Hematopoietic multipotent progenitor cell treated with erythropoietin and hydrocortisone succinate and interleukin-3 and kit ligand, for 15 days (in vitro differentiated cells): Measurements from ENCODE around the gene COBLL1.

Experiments used
- DNase-seq: peaks from one replicate; pipeline ENCODE4 v3.0.0-alpha.2; 2015; ENCODE audit warnings: low spot score

Gene COBLL1

DNA sequence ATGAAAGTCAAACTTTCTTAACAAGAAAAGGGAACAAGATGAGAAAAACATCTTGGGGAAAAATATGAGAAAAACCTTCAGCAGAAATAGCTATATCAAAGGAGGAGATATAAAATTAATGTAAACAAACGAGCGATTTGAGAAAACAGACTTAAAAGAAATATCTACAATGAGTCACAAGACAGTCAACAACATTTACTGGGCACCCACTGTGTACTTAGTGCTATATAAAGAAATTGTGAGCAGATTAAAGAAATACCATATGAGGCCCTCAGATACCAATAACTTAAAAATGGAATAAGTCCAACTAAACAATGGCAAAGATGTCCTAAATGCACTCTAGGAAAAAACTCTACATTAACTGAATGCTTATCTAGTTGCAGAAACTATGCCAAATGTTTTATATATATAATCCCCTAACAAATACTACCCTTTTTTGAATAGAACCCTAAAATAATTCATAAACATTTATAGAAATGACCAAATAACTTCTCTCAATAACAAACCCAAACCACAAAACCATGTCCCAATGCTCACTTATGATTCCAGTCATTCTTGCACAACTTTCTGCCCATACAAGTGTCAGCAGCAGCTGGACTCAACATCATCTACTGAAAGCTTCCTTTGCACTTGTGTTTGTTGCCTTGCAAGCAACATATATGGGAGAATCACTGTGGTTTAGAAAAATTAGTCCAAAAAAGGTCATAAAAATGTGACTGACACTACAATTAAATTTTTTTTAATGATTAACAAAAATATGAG lies 83.5 kb downstream of the COBLL1 start:
- DNase-seq = no peak

DNA sequence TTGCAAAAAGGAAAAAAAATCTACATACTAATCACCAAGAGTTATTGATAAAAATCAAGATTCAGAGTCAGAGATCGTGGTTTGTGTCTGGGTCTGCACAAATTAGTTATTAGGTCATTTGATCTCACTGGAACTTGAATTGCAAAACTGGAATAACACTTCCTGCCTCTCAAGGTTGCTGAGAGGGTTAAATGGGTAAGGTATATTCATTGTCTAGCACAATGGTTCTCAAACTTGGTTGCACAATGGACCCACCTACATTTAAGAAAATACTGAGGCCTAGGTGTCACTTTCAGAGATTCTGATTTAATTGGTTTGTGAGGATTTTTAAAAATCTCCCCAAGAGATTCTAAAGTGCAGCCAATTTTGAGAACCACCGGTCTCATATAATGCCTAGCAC lies 84.8 kb downstream of the COBLL1 start:
- no peak for DNase-seq

DNA sequence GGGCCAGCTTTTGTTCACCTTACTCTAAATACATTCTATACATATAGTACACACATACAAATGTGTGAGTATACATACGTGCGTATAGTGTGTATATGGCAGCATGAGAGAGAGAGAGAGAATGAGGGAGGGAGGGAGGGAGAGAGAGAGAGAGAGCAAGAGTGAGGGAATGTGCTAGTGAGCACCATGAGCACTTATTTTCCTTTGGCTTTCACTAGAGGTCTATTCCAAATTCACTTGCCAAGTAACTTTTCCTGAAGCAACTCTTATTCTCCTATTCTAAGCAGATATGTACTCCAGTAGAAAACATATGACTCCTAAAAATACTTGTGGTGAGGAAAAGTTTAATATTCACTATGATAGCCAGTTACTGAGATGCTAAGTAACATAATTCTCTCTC lies 85.7 kb downstream of the COBLL1 start:
- no peak for DNase-seq

DNA sequence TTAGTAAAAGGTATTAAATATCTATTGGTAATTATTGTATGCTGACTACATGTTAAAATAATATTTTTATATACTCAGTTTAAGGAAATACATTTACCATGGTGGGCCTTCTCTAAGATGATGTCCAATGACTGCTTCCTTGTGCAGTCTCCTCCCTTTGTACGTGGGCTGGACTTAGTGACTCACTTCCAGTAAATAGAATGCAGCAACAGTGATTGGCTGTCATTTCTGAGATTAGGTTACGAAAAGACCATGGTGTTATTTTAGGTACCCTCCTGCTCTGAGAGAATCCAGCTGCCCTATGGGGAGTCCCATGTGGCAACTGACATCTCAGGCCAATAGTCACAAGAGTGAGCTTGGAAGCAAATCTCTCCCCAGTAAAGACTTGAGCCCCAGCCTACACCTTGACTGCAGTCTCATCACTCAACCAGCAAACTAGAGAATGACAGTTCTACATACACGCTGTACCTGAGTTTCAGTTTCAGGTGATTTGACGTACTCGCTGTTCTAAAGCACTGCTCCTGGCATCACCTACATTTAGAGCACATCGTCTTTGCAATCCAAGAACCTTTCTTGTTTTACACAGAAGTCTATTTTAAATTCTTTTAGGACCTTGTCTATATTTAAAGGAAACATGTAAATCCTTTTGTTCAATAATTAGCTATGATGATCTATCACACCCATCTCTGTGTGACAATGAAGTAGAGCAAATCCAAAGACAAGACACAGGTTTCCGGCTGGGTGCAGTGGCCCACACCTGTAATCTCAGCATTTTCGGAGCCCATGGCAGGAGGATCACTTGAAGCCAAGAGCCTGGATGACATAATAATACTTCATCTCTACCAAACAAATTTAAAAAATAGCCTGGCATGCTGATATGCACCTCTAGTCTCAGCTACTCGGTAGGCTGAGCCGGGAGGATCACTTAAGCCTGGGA lies 87.2 kb downstream of the COBLL1 start:
- DNase-seq = no peak

DNA sequence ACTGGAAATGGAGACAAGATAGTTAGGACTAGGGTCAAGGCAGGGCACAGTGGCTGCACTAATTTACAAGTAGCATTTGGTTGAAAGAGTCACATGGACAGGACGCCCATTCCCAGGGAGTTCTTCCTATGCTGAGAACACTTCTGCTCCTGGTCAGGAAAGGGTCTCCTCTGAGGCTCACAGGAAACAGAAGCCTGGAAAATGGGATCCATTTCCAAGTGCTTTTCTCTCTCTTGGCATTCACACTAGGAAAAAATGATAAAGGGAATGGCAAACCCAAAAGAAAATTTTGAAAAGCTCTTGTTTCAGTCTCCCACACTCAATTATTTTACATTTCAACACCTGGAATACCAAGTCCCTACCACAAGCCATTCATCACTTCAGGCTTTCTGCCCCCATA lies 88.7 kb downstream of the COBLL1 start:
- DNase-seq = no peak

DNA sequence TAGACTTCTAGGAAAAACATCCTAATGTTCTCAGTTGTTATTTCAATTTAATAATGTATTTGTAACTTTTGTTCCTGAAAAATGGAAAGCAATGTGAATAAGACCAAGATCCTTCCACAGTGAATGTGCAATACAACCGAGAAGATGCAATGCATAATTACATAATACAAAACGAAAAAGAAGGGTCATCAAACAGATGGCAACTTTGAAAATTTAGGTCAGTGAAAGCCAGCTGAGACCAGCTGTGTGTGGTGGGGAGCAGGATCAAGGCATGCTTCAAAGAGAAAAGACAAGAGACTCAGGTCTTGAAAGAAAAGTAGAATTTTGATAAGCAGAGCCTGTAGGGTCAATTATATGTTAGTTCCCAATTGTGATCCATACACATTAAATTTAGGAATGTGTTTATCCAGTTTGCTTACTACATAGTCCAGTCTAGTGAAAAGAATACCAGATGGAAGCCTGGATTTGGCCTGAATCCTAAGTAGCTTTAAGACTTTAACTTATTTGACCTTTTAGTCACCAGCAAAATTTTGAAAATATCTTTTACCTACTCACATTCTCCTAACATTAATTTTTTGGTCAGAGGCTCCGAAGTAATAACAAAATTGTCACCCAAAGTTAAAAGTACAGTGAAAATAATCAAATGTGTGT lies 93.7 kb downstream of the COBLL1 start:
- DNase-seq = no peak

DNA sequence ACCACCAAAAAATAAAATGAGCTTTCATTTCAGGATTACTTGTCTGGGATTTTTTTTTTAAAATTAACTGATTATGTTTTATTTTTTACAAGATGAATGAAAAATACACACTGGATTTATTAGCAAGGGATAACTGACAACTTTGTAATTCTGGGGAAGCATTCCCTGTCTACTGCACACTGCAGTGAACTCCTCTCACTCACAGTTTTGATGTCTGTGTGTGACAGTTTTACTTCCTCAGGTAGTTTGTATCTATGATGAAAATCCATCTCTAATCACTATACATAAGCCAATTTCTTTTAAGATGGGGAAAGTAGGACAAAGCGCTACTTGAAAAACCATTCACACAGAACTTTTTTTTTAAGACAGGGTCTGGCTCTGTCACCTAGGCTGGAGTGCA lies 94.5 kb downstream of the COBLL1 start:
- DNase-seq = no peak

DNA sequence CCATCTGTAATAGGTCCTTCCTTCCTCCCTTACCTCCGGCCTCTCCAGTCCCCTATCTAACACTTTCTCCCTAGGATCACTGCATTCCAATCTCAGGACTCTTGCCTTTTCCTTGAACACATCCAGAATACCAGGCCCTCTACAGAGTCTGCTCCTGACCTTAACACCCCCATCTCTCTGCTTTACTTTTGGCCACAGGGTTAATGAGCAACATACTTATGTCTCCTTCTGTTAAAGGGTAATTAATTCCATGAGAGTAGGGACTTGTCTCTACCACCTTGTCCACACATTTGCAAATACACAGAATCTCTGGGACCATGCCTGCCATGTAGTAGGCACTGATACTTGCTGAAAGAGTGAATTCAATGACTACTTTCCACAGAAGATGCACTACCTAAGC lies 94.9 kb downstream of the COBLL1 start:
- no peak for DNase-seq

DNA sequence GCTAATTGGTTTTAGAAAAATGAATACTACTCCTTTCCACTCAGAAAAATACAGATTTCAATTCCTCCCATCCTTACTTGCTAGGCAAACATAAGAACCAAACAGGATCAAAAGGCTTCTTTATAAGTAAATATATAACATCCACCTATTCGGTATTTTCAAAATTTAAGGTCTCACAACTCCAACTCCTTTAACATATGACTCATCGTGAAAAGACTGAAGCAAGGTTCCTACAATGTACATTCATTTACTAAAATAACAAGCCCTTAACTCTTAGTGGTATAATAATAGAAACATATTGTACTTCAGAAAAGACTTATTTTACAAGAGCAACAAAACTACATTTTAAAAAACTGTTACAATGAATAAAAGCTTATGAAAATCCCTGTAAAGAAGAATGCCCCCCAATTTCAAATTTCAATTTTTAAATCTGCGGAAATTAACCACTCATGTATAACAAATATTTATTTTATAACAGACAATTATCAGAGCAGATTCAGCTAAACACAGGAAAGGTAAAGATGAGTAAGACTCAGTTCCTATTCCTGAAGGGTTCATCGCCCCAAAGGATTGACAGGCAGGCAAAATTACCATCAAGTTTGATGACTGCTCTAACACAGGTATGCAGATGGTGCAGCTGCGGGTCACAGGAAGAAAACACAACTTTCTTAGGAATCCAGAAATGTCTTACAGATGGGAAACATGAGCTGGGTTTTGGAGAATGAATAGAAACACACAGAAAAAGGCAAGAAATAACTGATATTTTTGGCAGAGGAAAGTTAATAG lies 96.4 kb downstream of the COBLL1 start:
- no peak for DNase-seq

DNA sequence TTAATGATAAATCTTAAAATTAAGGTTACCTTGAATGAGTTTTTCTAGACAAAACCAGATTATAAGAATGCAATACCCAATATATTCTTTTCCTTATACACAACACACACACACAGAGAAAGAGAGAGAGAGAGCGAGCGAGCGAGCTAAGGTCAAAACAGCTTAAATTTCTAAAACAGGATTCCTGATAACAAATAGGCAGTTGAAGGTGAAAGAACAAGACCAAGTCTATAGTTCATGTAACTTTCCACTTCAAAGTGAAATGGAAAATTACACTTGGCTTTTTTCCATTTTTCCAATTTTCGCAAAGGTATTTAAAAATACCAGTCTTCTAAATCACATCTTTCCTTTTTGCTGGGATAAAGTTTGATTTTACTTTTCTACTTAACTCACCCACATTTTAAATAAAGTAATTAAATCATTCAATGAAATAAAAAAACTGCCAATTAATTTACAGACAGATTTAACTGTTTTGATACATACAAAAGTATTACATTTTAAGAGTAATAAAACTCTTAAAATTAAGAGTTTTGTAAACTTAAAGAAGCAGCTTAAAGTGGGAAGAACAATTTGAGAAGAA lies 98.8 kb downstream of the COBLL1 start:
- no peak for DNase-seq

DNA sequence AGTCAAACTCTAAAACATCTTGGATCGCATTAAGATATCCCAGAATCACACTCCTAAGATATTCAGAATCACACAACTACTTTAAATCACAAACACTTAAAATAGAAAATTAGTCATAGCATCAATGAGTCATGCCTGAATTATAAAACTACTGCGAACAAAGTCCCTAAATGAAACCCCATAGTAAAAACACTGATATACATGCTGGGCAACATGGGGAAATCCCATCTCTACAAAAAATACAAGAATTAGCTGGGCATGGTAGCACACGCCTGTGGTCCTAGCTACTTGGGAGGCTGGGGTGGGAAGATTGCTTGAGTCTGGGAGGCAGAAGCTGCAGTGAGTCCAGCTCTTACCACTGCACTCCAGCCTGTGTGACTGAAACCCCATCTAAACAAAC lies 101.7 kb downstream of the COBLL1 start:
- DNase-seq = no peak

DNA sequence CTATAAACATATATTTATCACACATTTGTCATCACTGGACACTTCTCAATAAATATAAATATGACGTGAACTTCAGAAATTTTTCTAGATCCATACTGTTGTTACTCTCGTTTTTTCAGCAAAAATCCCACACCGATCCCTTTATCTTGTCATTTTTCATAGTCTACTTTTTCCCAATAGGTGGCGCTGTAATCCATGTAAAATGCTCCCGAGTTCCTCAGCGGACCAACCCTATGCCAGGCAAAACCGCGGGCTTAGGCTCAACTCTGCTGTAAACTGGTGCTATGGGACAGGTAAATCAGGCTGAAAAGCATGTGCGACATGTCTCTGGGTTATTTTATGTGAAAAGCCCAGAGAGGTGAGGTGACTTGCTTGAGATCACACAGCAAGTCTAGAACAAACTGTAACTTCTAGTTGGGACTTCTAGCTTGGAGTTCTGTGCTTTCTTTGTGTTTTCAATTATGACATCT lies 104.0 kb downstream of the COBLL1 start:
- peak; percentile 80 for DNase-seq

DNA sequence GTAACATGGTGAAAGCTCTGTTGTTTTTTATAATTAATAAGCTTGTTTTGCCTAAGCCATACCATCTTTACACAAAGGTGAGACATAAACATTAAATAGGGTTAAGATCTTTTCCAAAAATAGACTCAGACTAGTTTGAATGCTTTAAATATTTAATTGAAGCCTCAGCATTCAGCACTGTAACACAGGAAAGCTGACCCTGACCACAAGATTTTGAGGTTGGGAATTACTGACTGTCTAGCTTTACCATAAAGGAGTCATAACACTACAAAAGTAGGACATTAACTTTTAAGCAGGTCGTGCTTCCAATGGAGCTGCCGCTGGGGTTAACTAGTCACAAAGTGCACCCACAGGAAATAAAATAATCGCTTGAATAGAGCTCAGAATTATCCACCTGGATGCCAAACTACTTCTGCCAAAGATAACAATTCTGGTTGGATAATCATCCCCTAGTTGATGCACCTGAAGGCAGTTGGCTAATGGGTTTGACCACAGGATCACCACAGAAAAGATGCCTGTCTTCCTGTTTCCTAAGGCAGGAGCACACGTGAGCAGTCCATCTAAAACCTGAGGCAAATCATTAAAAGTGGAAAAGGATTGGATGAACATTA lies 106.2 kb downstream of the COBLL1 start:
- DNase-seq = no peak

DNA sequence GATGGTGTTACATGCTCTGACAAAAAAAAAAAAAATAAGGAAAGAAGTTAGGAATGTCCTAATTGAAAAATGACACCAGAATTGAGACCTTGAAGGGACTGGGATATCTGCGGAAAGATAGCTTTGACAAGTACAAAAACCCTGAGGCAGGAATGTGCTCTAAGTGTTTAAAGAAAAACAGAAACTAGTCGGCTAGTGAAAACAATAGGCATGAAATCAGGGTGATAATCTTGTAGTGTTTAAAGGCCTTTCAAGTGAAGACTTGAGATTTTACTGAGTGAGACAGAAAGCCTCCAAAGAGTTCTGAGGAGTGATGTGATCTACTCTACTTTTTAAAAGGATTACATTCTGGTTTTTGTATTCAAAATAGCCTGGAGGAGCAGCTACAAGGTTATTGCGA lies 107.4 kb downstream of the COBLL1 start:
- no peak for DNase-seq

DNA sequence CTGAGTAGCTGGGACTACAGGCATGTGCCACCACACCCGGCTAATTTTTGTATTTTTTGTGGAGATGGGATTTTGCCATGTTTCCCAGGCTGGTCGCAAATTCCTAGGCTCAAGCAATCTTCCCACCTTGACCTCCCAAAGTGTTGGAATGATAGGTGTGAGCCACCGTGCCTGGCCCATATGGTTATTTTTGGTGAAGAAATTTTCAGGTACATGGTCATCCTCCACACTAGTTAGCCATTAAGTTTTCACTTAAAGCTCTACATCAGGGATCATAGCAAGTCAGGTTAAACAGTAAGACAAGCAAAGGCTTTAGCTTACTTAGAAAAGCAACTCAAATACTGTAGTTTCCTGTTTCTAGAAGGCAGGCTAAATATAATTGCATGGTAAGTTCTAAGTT lies 116.1 kb downstream of the COBLL1 start:
- DNase-seq = no peak

DNA sequence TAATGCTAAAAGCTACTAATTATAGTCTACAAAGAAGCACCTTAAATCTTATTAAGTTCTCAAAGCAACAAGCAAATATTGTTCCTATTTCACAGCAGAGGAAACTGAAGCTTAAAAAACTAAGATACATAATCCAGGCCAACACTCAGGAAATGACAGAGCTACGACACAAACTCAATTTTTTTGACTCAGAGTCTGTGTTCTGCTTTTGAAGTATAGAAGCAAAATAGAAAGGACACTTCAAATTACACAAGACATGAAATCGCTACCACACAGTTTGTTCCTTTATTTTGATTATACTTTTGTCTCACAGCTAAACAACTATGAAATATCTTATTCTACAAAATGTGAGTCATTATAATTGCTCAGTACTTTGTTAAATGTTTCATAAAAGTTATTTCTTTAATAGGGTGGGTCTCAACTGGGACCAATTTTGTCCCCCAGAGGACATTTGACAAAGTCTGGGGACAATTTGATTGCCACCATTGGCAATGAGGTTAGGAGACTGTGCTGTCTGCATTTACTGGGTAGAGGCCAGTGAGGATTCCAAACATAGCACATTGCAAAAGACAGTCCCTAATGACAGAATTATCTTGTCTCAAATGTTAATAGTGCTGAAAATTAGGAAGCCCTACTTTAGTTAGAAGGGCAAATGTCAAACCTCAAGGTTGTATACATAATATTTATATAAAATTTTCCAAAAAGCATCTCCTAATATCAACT lies 118.8 kb downstream of the COBLL1 start:
- DNase-seq = no peak

DNA sequence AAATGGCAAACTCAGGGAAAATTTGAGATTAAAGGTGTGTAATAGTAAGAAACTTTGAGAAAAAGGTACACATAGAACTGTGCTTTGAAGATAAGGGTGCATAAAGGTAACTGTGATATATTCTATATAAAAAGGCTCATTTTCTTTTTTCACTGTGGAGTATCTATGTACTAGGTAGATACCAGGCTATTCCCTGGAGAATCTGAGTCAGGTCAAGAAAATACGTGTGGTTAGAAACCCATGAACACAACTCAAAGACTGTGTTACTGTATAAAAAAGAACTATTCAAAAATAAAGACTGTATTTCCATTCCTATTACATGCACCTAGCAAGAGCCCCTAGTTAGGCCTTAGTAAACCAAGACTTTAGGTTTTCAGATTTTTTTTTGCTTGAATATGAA lies 120.2 kb downstream of the COBLL1 start:
- DNase-seq = no peak

DNA sequence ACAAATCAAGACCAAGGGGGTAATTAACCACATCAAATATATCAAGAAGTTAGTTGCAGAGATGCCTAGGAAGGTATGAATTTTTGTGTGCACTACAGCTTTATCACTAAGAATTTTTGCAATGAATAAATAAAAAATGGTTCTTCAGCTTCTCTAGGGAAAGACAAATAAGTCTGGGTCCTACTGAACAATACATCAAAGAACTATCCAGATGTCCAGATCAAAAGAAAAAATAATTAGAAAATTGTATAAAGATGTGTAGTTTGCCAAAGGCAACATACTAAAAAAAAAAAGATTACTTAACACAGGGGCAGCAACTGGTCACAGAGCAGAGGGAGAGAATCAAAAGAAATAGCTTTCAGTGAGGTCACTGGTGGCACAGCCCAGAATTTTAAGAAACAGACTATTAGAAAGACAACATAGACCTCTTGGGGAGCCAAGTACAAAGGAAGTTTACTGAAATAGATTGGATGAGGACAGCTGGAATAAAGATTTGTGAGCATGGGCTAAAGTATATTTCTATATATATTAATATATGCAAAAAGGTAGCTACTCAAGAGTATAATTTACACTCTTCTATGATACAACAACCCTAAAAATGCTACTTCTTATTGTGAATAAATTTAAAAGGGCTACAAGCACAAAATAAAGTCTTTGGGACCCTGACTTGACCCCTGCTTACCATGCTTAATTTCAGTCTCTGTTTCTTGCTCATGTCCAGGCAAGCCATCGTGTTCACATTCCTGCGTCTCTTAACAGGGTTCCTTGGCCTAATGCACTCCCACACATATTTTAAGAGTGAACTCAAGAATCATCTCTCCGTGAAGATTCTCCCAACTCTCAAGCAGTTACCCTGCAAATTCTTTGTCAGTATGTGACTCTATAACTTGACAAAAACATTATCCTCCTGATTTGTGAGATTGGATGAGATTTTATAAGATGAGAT lies 121.4 kb downstream of the COBLL1 start:
- no peak for DNase-seq
